NCI-H526 (cell line): ENCODE results near the gene SLC7A7.
"Not testable (repeated sequence)": the region's sequence is repeated elsewhere in the genome, so short reads cannot be mapped to it uniquely, and the experiment has no call there.

Source experiments
- DNase-seq, 2 experiments: peaks; one replicate each; lab custom pipeline; 2025; lab: John Stamatoyannopoulos, UW

SLC7A7 gene

DNA sequence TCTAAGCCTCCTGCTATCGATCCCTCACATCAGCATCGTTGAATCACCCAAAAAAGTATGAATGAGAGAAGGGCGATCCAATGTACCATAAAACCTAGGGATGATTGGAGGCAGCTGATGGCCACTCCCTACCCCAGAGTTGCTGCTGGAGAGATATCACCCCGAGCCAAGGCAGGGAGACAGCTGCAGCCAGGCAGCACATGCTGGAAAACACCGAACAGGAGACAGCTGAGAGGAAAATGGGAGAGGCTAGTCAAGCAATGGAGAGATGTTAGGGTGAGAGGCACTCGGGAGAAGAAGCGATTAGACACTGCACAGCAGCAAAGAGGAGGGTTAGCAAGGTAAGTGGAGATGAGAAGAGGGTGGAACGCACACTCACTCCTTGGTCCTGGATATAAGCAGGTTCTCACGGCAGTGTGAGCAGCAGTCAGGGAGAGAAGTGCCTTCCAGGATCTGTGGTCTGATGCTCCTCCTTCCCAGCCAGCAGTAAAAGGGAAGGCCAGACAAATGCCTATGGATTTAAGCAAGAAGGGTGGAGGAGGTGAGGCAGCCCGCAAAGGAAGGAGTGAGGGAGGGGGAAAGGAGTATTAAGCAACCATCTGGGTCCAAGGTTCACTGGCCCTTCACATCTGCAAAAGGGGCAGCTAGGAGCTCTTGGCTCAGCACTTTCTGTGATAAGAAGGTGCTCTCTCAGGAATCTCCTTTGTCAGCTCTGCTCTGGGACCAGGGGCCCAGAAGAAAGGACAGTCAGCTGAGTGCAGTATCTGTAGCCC is at the start of gene SLC7A7:
Gene SLC7A7 (minus strand): TSS at position 495 of the 773 bp plus-strand sequence. CDS start 2,037 bp downstream, outside the sequence.
- no peak for DNase-seq

DNA sequence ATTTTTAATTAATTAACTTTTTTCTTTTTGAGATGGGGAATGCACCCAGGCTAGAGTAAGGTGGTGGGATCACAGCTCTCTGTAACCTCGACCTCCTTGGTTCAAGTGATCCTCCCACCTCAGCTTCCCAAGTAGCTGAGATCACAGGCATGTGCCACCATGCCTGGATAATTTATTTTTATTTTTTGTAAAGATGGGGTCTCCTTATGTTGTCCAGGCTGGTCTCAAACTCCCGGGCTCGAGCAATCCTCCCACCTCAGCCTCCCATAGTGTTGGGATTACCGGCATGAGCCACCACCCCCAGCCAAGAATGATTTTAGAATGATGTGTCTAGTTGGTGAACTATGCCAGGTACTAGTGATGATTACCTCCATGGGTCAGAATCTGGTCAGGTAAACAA is 49.7 kb upstream of the SLC7A7 start:
- DNase-seq = no peak

DNA sequence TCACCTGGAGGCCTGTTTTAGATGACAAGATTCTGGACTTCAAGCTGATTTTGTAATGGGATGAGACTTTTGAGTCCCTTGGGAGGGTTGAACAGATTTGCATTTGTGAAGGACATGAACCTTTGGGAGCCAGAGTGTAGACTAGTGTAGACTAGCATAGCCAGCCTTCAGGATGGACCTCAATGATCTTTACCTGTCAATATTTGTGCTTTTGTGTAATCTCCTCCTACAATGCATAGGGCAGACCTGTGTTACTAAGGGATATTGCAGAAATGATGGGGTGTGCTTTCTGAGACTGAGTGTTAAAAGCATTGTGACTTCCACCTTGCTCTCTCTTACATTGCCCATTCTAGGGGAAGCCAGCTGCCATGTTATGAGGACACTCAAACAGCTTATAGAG is 46.4 kb upstream of the SLC7A7 start:
- no peak for DNase-seq

DNA sequence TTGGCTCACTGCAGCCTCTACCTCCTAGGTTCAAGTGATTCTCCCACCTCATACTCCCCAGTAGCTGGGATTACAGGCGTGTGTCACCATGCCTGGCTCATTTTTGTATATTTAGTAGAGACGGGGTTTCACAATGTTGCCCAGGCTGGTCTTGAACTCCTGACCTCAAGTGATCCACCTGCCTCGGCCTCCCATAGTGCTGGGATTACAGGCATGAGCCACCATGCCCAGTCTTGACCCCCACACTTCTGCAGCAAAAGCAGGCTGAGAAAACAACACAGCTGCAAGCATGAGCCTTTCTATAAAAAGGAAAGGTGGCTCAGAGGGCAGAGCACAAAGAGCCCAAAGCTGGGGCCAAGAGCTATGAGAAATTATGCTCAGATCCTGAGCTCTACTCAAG is 45.1 kb upstream of the SLC7A7 start:
- DNase-seq = not testable (repeated sequence)

DNA sequence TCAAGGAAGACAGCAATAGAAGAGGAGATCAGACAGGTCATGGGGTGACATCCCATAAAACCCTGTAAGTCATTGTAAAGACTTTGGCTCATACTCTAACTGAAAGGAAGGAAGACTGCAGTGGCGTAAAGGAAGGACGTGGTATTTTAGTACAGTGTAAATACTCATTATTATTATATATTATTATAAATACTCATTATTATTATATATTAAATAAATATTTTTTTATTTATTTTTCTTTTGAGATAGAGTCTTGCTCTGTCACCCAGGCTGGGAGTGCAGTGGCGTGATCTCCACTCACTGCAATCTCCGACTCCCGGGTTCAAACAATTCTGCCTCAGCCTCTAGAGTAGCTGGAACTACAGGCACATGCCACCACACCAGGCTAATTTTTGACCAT is 41.2 kb upstream of the SLC7A7 start:
- no peak for DNase-seq

DNA sequence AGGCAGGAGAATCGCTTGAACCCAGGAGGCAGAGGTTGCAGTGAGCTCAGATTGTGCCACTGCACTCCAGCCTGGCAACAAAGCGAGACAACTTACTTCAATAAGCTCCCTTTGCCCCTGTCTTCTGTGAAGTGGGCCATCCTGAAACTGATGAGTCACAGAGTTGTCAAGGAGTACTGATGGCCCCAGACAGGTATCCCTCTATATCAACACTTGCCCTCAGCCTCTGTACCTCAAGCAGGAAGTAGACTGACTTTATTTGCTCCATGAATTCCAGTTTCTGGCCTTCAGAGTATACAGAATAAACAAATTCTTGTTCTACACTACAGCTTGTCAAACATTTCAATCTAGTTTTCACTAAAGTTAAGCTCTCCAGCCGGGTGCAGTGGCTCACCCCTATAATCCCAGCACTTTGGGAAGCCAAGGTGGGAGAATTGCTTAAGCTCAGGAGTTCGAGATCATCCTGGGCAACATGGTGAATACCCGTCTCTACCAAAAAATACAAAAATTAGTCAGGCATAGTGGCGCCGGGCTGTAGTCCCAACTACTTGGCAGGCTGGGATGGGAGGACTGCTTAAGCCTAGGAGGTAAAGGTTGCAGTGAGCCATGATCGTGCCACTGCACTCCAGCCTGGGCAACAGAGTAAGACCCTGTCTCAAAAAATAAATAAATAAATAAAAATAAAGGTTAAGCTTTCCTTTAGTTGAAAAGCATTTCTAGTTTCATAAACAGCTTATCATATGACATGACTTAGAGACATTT is 39.9 kb upstream of the SLC7A7 start:
- DNase-seq = no peak

DNA sequence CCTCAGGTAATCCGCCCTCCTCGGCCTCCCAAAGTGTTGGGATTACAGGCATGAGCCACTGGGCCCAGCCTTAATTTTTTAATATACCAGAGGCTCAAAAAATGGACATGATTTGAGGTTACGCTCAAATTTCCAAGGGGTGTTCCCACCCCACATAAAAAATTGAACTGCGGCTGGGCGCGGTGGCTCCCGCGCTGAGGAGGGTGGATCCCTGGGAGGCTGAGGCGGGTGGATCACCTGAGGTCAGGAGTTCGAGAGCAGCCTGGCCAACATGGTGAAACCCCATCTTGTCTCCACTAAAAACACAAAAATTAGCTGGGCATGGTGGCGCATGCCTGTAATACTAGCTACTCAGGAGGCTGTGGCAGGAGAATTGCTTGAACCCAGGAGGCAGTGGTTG is 39.1 kb upstream of the SLC7A7 start:
- DNase-seq = not testable (repeated sequence)

DNA sequence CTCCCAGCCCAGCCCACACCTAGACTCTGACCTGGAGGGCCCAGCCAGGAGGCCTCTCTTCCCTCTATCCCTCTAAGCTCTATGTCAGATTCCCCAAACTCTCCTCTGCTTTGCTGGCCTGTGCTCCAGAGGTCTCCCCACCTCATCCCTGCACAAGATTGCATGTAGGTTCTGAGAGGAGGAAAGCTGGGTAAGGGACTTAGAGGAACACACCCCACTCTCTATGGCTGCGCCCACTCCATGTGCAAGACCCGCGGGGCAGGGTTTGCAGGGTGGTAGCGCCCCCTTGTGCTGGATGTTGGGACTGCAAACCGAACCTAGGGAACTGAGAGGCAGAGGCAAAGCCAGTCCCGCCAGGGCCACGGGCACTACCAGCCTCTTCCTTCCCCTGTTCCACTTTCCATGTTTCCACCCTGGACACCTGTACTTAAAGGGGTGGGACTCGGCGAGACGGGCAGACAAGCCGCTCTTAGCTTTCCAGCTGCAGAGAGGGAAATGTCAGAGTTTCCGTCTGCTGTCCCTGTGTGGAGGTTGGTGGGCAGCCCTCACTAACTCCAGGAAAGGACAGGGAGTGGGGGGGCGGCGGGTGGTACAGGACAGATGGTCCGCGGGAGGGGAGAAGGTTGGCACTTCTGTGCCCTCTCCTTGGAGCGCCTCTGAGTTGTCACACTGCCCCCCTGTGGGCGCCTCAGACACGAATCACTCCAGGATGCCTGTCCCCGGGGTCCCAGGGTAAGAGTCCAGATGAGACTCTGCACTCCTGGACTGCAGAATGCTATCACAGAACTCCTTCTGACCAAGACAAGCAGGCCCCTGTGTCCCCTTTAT is 37.9 kb upstream of the SLC7A7 start:
- DNase-seq = peak; percentile 51 to 90

DNA sequence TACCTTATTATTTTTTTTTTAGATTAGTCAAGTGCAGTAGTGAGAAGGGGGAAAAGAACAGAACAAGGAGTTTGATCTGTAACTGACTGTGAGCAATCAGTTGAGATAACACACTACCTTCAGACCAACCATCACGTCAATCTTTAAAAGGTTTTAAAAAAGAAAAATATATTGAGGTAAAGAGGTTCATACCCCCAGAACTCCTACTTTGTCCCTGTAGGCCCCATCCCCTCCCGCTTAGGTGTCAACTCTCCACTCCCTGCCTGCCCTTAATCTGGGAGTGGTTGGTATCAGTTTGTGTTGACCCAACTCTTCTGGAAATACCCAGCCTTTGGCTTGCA is 37.3 kb upstream of the SLC7A7 start:
- no peak for DNase-seq

DNA sequence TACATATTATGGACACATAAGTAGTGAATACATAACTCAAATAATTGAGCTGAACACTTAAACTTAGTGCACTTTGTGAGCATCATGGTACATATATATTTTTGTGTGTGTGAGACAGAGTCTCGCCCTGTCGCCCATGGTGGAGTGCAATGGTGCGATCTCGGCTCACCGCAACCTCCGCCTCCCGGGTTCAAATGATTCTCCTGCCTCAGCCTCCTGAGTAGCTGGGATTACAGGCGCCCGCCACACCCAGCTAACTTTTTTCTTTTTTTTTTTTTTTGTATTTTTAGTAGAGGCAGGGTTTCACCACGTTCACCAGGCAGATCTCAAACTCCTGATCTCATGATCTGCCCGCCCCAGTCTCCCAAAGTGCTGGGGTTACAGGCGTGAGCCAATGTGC is 36.9 kb upstream of the SLC7A7 start:
- not testable (repeated sequence) for DNase-seq

DNA sequence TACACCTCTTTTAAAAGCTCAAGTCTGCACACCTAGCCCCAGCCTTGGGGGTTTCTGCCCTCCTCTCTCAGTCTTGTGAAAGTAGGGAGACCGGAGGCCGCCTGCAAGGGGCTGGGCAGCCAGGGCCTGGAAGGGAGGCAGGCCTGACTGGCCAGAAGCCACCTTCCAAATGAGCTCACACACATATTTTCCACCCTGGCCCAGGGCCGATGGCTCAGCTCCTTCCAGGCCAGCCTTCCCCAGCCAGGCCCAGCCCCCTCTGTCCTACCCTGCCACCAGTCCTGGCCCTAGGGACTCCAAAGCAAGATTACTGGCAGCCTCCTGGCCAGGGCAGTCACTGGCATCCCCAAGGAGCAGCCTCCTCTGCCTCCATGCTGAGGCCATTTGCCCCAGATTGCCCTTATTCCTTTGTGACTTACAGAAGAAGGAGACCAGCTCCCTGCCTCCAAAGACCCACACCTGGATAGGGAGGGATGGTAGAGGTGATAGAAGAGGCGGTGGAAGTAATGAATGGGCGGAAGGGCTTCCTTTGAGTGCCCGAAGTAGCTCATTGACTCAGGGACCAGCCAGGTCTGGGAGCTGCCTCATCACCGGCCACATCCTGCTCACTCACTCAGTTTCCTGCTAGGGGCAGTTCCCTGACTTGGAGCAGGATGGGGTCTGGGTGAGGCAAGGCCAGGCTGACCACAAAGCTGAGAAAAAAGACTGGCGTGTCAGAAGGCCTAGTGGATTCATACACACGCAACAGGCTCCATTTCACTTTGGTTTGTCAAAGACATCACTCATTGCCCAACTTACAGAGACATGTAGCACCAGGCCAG is 35.9 kb upstream of the SLC7A7 start:
- DNase-seq = no peak

DNA sequence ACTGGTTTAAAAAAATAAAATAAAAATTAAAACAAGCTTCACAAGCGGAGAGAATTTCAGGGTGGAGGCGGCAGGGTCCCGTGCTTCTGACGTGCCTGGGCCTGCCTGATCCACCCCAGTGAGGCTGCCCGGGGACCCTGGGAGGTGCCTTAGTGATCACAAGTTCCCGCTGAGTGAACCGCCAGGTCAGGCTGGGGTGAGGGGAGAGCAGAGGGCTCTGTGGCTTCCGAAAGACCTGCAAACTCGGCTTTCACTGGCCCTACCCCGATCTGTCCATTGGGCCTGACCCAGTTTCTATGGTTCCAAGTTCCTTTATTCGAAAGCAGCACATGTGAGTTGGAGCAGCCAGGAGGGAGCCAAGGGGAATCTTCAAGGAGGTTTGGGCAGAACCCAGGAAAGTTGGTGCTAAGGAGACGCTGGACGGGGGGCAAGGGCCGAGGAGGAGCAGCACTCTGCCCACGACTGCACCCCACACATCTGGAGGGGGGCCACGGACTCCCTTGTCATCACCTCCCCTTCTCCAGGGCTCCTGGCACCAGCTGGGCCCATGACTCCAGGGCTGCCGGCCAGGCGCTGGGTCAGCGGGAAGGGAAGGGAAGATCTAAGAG is 34.1 kb upstream of the SLC7A7 start:
- DNase-seq = no peak

DNA sequence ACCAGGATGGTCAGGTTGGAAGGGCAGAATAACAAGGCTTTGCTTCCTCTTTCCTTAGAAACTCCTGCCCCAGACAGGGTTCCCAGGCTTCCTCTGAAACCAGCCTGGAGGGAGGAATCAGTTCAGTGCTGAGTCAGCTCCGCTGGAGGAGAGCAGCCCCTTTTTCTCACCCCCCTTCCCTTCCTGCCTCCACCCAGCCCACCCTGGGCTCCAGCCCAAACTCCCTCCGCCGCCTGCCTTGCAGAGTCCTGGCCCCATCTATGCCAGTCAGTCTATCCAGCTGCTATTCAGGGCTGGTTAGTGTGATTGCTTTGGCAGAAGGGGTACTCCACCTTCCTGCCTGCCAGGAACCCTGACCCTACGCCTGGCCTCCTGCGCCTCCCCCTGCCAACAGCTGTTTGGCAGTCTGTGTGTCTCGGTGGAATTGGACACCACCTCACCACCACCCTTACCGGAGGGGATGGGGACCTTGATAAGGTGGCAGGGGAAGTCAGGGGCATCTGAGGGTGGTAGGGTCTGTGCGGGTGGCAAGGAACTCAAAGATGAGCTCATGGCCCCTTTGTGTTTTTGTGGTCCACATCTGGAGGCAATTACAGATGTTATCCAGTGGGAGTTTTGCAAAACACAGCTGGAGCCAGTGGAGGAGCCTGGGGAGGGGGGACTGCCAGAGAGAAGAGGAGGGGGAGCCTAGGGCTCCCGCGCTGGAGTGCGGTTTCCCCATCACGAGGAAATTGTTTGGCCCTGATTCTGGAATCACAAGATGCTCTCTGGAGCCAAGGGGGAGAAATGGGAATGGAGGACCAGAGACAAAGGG is 33.3 kb upstream of the SLC7A7 start:
- no peak for DNase-seq

DNA sequence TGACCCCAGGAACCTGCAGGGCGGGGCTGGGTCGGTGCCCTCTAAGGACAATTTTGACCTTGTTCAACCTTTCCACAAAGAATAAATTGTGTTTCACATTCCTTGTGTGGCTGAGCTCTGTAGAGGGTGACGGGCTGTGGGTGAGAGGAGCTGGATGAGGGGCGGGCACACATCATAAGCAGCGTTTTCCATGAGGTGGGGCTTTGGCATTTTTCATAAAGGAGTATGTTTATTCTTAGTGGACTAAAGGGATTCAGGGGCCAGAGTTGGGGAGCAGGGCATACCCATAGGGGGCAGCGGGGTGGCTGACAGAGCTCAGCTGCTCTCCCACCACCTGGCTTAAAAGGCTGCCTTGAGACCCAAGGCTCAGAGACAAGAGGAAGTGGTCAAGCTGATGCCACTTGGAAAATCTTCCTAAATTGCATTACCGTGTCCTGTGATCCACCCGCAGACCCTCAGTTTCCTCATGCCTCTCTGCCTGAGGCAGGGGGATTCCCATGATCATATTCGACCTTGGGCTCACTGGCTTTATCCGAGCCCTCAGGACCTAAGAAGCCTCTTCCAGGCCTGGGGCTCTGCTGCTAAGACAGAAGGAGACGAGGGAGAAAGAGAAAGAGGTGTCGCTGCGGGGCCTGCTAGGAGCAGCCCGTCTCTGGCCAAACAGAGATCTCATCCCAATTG is 32.6 kb upstream of the SLC7A7 start:
- no peak for DNase-seq

DNA sequence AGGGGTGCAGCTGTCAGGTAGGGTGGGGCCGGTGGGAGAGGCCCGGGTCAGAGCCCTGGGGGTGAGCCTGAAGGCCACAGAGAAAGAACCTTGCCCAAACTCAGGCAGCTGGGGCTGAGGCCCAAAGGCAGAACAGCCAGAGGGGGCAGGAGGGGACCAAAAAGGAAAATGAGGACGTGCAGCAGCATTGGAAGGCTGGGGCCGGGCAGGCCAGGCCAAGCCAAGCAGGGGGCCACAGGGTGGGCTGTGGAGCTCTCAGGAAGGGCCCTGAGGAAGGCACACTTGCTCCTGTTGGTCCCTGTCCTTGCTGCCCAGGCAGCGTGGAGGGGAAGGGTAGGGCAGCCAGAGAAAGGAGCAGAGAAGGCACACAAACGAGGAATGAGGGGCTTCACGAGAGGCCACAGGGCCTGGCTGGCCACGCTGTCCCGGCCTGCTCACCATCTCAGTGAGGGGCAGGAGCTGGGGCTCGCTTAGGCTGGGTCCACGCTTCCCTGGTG is 31.6 kb upstream of the SLC7A7 start:
- DNase-seq = no peak

DNA sequence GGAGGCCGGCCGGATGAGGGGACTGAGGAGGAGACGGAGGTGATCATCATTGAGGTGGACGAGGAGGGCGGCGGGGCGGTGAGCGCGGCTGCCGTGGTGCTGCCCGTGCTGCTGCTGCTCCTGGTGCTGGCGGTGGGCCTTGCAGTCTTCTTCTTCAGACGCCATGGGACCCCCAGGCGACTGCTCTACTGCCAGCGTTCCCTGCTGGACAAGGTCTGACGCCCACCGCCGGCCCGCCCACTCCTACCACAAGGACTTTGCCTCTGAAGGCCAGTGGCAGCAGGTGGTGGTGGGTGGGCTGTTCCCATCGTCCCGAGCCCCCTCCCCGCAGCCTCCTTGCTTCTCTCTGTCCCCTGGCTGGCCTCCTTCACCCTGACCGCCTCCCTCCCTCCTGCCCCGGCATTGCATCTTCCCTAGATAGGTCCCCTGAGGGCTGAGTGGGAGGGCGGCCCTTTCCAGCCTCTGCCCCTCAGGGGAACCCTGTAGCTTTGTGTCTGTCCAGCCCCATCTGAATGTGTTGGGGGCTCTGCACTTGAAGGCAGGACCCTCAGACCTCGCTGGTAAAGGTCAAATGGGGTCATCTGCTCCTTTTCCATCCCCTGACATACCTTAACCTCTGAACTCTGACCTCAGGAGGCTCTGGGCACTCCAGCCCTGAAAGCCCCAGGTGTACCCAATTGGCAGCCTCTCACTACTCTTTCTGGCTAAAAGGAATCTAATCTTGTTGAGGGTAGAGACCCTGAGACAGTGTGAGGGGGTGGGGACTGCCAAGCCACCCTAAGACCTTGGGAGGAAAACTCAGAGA is 30.8 kb upstream of the SLC7A7 start:
- DNase-seq = no peak

DNA sequence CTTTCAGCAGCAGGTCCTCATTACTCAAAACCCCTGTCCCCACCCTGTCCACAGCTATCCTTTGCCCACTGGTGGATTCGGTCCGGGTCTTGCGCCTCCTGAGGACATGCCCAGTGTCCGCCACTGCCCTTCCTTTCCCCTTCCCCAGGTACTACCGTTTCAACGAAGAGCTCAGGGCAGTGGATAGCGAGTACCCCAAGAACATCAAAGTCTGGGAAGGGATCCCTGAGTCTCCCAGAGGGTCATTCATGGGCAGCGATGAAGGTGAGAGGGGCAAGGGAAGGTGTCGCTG is 29.8 kb upstream of the SLC7A7 start:
- no peak for DNase-seq

DNA sequence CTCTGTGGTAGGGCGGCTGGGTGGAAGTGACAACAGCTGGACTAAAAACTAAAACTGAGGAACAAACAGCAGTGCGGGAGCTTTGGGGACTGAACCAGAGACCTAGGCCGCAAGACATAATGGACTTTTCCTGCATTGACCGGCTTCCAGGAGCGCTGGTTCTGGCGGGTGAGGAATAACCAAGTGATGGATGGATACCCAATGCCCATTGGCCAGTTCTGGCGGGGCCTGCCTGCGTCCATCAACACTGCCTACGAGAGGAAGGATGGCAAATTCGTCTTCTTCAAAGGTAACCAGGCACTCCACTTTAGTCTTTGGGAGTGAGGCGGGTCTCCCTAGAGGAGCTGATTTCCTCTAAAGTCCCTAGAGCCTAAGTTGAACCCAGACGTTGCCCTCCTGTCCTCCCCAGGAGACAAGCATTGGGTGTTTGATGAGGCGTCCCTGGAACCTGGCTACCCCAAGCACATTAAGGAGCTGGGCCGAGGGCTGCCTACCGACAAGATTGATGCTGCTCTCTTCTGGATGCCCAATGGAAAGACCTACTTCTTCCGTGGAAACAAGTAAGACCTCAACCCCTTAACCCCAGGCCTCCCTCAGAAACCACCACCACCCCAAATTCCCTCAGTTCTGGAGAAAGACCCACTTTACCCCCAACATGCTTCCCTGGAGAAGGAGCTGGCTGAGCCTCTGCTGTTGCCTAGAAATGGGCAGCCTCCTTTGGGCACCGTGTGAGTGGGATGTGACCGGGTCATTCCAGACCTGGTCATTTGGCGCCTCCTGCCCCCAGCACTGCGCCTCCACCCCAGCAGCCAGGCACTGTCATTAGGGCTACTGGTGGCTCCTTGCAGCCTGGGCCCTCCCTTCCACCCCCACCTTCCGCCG is 29.2 kb upstream of the SLC7A7 start:
- DNase-seq = no peak
